Measurements from ENCODE around the gene NETO2.

DNA sequence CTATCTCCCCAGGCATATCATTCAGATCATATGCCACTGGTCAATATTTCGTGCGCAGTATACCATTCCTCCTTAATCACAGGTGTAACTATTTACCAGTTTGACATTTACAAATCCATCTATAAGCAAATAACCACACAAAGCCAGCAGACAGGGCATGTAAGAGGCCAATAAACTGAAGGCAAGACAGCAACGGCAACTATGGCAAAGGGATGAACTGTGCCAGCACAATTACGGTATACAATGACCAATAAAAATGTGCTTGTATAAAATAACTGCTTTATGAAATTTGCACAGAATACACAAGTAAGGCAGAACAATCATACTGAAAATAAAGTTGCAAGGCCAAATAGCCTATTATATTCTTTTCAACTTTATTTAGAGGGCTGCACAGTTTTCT is 9.2 kb downstream of the NETO2 start:
- TF ChIP-seq, protein P1, sequence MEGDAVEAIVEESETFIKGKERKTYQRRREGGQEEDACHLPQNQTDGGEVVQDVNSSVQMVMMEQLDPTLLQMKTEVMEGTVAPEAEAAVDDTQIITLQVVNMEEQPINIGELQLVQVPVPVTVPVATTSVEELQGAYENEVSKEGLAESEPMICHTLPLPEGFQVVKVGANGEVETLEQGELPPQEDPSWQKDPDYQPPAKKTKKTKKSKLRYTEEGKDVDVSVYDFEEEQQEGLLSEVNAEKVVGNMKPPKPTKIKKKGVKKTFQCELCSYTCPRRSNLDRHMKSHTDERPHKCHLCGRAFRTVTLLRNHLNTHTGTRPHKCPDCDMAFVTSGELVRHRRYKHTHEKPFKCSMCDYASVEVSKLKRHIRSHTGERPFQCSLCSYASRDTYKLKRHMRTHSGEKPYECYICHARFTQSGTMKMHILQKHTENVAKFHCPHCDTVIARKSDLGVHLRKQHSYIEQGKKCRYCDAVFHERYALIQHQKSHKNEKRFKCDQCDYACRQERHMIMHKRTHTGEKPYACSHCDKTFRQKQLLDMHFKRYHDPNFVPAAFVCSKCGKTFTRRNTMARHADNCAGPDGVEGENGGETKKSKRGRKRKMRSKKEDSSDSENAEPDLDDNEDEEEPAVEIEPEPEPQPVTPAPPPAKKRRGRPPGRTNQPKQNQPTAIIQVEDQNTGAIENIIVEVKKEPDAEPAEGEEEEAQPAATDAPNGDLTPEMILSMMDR (IDR thresholded peaks at IDR 0.05; ENCODE audit: poor library complexity) = no peak
- TF ChIP-seq EZH2 (IDR thresholded peaks at IDR 0.05; ENCODE audit: borderline replicate concordance) = no peak
